Measurements from ENCODE around the gene CHURC1. TPM values are rescaled to one million over a fixed set of nuclear protein-coding genes. Genes with fewer than 3 reads are reported as not detected.
A peak's percentile ranks its signal among the peaks of the same experiment; 100 is the strongest.

The CHURC1 gene
- total and polyA plus RNA-seq, 2 of the 8 experiments (the other 6 are each of a cell fraction or from before 2014, with no cell fraction given): 50.2 to 59.3 TPM

DNA sequence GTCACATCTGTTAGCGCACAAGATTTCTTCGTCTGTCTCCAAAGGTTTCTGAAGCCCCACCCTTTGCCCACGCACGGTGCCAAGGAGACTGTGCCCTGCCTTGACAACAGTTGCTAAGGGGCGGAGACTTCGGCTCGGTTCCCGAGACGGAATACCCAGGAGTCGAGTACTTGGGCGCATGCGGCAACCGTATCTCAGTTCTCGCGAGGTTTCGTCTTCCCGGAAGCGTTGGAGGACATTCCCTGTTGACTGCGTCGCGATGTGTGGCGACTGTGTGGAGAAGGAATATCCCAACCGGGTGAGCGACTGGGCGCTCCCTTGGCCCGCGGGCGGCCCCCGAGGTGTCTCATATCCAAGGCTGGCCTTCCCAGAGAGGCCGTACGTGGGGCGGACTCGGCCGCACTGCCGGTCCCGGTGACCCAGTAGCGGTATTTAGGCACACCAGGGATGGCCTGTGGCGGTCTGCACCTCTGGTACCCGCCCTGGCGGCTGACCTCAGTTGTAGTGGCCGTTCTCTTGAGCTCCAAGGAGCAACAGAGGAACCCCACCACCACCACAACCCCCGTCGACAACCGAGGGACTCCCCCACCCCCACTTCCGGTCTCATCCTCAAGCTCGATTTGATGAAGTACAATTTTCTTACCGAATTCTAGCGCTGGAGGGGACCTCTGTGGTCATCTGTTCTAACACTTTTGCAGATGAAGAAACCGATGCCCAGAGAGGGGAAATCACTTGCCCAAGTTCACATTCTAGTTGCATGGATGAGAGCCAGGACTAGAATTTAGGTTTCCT, at the start of gene CHURC1 (continued):
- TF ChIP-seq, protein P1, sequence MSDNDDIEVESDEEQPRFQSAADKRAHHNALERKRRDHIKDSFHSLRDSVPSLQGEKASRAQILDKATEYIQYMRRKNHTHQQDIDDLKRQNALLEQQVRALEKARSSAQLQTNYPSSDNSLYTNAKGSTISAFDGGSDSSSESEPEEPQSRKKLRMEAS (IDR thresholded peaks at IDR 0.05): peak; percentile 55
- TF ChIP-seq, protein P2, sequence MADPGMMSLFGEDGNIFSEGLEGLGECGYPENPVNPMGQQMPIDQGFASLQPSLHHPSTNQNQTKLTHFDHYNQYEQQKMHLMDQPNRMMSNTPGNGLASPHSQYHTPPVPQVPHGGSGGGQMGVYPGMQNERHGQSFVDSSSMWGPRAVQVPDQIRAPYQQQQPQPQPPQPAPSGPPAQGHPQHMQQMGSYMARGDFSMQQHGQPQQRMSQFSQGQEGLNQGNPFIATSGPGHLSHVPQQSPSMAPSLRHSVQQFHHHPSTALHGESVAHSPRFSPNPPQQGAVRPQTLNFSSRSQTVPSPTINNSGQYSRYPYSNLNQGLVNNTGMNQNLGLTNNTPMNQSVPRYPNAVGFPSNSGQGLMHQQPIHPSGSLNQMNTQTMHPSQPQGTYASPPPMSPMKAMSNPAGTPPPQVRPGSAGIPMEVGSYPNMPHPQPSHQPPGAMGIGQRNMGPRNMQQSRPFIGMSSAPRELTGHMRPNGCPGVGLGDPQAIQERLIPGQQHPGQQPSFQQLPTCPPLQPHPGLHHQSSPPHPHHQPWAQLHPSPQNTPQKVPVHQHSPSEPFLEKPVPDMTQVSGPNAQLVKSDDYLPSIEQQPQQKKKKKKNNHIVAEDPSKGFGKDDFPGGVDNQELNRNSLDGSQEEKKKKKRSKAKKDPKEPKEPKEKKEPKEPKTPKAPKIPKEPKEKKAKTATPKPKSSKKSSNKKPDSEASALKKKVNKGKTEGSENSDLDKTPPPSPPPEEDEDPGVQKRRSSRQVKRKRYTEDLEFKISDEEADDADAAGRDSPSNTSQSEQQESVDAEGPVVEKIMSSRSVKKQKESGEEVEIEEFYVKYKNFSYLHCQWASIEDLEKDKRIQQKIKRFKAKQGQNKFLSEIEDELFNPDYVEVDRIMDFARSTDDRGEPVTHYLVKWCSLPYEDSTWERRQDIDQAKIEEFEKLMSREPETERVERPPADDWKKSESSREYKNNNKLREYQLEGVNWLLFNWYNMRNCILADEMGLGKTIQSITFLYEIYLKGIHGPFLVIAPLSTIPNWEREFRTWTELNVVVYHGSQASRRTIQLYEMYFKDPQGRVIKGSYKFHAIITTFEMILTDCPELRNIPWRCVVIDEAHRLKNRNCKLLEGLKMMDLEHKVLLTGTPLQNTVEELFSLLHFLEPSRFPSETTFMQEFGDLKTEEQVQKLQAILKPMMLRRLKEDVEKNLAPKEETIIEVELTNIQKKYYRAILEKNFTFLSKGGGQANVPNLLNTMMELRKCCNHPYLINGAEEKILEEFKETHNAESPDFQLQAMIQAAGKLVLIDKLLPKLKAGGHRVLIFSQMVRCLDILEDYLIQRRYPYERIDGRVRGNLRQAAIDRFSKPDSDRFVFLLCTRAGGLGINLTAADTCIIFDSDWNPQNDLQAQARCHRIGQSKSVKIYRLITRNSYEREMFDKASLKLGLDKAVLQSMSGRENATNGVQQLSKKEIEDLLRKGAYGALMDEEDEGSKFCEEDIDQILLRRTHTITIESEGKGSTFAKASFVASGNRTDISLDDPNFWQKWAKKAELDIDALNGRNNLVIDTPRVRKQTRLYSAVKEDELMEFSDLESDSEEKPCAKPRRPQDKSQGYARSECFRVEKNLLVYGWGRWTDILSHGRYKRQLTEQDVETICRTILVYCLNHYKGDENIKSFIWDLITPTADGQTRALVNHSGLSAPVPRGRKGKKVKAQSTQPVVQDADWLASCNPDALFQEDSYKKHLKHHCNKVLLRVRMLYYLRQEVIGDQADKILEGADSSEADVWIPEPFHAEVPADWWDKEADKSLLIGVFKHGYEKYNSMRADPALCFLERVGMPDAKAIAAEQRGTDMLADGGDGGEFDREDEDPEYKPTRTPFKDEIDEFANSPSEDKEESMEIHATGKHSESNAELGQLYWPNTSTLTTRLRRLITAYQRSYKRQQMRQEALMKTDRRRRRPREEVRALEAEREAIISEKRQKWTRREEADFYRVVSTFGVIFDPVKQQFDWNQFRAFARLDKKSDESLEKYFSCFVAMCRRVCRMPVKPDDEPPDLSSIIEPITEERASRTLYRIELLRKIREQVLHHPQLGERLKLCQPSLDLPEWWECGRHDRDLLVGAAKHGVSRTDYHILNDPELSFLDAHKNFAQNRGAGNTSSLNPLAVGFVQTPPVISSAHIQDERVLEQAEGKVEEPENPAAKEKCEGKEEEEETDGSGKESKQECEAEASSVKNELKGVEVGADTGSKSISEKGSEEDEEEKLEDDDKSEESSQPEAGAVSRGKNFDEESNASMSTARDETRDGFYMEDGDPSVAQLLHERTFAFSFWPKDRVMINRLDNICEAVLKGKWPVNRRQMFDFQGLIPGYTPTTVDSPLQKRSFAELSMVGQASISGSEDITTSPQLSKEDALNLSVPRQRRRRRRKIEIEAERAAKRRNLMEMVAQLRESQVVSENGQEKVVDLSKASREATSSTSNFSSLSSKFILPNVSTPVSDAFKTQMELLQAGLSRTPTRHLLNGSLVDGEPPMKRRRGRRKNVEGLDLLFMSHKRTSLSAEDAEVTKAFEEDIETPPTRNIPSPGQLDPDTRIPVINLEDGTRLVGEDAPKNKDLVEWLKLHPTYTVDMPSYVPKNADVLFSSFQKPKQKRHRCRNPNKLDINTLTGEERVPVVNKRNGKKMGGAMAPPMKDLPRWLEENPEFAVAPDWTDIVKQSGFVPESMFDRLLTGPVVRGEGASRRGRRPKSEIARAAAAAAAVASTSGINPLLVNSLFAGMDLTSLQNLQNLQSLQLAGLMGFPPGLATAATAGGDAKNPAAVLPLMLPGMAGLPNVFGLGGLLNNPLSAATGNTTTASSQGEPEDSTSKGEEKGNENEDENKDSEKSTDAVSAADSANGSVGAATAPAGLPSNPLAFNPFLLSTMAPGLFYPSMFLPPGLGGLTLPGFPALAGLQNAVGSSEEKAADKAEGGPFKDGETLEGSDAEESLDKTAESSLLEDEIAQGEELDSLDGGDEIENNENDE (IDR thresholded peaks at IDR 0.05; ENCODE audit: insufficient replicate concordance, low read length): no peak
- peak in 1 of 2 experiments; percentile 57; a peak in 1 of 4 replicates for TF ChIP-seq HDAC2 (IDR thresholded peaks at IDR 0.05; ENCODE audit: borderline replicate concordance in 1 of 2, low read depth in 2 of 2, low read length in 2 of 2)
- TF ChIP-seq YY1 (IDR thresholded peaks at IDR 0.05; ENCODE audit: low read depth, low read length): 0 out of 2 replicates have a peak, but pooled peaks have one; percentile 40
- TF ChIP-seq GTF2F1 (IDR thresholded peaks at IDR 0.05; ENCODE audit: borderline replicate concordance, low read depth, low read length): no peak
- no peak for TF ChIP-seq CEBPB (IDR thresholded peaks at IDR 0.05; ENCODE audit: low read depth, low read length)
- no peak for TF ChIP-seq SP2 (IDR thresholded peaks at IDR 0.05; ENCODE audit: low read length)
- peak; percentile 38 for TF ChIP-seq KDM4A (IDR thresholded peaks at IDR 0.05; ENCODE audit: low read depth, low read length, severe bottlenecking)
- TF ChIP-seq KDM5A (IDR thresholded peaks at IDR 0.05; ENCODE audit: low read length): no peak
- peak; percentile 82 for TF ChIP-seq BRCA1 (IDR thresholded peaks at IDR 0.05; ENCODE audit: low read depth, low read length)
